GOT3 (cell line): Measurements from ENCODE around the gene CCDC28B.
"Not testable (repeated sequence)": the region's sequence is repeated elsewhere in the genome, so short reads cannot be mapped to it uniquely, and the experiment has no call there.

ENCODE experiments used
- DNase-seq: peaks from one replicate; lab custom pipeline; 2025; ENCODE audit warnings: mixed read lengths; lab: John Stamatoyannopoulos, UW

Gene CCDC28B

DNA sequence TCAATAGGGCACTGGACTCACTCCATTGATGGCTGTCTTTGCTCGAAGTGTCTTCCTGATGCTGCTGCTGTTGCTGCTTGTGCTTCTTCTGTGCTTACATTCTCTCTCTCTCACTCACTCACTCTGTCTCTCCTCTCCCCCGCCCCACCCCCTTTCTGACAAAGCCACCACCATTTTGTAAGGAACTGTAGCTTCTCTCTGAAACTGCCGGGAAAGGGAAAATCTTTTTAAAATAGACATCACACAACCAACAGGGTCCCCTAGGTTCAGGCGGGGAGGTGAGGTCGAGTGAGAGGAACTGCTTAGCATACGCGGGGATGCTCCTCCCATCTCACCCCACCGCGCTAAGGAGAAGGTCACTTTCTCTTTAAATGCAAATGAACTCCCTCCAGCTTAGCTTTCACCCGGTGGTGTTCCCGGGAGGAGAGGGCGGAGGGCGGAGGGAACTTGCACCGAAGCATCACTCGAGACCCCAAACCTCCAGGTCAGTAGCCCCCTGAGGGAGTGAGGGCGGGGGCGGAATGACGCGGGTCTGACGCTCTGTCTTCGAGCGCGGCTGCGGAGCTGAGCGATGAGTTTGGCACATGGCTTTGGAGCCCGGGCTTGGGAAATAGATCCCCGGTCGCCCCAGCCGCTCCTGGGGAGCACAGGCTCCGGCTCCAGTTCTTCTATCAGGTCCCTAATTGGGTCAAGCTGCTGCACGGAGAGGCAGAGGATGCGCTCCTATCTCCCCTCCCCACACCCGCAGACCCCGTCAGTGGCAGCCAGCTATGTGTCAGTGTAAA is at the start of gene CCDC28B:
CCDC28B (plus strand) TSS at position 370 of the 785 bp plus-strand sequence. CDS start 1,341 bp downstream, outside the sequence.
- DNase-seq = no peak

DNA sequence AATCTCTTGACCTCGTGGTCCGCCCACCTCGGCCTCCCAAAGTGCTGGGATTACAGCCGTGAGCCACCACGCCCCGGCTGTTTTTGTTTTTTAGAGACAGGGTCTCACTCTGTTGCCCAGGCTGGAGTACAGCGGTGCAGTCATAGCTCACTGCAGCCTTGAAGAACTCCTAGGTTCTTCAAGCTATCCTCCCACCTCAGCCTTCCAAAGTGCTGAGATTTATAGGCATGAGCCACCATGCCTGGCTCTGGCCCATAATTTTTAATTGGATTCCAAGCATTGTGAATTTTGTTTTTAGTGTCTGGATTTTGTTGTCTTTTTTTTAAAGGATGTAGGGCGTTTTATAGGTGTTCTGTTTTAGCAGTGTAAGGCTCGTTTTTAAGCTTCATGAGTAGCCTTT is 49.5 kb upstream of the CCDC28B start:
- no peak for DNase-seq

DNA sequence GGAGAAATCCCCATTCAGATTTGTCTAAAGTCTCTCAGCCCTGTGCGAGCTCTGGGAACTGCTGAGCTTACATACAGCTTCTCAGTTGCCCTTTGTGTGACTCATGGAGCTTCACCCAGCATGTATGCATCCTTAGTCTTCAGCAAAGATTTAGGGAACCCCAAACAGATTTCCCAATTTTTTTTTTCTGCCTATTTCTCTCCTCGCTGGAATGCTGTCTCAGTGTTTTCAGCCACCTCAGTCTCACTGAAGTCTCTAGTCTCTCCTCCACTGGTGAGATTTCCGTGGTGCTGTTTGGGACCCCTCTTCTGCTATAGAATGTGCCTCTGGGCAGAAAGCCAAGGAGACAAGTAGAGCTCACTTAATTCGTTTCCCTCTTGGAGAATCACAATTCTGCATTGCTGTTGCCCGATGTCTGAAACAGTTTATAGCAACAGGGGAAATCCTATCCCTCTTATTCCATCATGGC is 49.0 kb upstream of the CCDC28B start:
- DNase-seq = no peak

DNA sequence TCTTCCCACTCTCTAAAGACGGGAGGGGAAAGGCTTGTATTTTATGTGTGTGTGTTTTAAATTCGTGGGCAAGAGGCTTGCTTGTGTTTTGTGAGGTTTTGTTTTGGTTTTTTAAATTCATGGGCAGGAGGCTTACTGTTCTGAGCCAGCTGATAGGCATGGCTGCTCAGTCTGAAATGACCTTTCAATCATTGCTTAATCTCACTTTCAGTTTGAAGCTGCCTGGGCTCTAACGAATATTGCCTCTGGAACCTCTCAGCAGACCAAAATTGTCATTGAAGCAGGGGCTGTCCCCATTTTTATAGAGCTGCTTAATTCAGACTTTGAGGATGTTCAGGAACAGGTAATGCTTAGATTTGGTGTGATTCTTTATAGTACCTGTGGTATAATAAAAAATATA is 41.2 kb upstream of the CCDC28B start:
- no peak for DNase-seq

DNA sequence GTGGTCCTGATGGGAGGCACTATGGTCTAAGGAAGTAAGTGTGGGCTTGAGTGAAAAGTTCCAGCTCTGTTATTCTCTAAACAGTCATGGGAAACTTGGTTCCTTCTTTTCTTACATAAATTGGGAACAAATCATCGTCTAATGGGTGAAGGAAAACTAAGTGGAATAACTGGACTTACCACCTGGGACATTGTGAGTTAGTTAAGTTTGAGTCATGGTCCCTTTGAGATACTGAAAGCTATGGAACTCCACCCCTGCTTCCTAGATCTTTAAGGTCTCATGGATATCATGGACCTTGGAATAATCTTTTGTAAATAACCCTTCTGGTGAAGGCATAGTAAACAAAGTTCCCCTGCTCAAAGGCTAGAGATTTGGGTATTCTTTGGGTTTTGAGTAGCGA is 37.0 kb upstream of the CCDC28B start:
- no peak for DNase-seq

DNA sequence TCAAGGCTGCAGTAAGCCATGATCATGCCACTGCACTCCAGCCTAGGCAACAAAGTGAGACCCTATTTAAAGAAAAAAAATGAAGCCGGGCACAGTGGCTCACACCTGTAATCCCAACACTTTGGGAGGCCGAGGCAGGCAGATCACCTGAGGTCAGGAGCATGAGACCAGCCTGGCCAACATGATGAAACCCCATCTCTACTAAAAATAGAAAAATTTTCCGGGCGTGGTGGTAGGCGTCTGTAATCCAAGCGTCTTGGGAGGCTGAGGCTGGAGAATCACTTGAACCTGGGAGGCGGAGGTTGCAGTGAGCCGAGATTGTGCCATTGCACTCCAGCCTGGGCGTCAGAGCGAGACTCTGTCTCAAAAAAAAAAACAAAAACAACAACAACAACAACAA is 34.8 kb upstream of the CCDC28B start:
- not testable (repeated sequence) for DNase-seq

DNA sequence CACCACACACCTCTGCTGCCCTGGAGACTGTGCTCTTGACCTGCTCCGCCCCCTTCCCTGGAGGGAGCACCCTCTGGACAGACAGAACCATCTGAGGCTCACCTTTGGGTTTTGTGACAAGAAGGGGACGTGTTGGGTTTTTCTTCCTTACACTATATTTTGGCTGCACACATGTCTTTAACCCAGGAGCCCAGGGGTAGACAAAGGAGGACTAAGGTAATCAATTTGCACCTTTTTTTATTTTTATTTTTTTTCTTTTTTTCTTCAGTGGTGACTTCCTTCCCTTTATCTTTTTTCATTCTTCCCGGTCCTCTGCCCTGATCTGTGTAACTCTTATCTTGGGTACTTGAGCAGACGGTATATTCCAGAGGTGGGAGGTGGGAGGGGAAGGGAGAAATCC is 29.4 kb upstream of the CCDC28B start:
- no peak for DNase-seq

- no peak for DNase-seq
Observed at GRCh38 chr1:32172621-32173245, 27.7 kb upstream of the CCDC28B start.

GRCh38 chr1:32178380-32179192 is 21.8 kb upstream of the CCDC28B start:
- no peak for DNase-seq

GRCh38 chr1:32179193-32179442 is 21.3 kb upstream of the CCDC28B start:
- DNase-seq = no peak

DNA sequence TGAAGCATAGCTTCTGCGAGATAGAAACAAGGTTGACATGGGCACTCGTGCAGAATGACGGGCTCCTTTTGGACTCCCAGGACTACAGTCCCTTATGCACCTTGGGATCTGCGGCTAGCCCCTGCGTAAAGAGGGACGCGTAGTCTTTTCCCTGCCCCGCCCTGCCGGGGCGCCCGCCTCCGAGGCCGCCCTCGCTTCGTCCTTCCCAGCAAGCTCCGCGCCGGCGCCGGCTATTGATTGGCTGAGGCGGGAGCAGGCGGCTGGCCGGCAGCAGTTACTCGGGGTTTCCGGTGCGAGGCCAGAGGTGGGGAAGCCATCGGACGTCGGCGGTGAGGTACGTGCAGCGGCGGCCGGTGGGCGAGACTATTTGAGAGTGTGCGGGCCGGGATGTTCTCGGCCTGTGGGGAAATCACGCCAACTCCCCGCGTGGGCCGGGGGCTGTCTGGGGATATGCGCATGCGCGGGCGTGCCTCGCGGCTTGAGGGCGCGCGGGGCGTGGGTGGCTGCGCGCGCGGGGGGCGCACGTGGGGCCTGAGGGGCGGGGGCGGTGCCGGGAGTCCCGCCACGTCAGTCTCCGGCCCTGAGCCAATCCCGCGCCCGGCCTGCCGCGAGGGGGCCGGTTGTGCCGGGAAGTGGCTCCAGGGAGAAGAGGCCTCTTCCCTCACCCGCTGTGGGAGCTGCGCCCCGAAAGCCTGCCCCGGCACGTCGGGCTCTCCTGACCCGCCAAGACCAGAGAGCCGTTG is 20.8 kb upstream of the CCDC28B start, which contains the start of gene TXLNA:
TXLNA (plus strand) TSS at position 233 of the 743 bp plus-strand sequence. CDS start 671 bp downstream, outside the sequence.
- peak; percentile 94 for DNase-seq

DNA sequence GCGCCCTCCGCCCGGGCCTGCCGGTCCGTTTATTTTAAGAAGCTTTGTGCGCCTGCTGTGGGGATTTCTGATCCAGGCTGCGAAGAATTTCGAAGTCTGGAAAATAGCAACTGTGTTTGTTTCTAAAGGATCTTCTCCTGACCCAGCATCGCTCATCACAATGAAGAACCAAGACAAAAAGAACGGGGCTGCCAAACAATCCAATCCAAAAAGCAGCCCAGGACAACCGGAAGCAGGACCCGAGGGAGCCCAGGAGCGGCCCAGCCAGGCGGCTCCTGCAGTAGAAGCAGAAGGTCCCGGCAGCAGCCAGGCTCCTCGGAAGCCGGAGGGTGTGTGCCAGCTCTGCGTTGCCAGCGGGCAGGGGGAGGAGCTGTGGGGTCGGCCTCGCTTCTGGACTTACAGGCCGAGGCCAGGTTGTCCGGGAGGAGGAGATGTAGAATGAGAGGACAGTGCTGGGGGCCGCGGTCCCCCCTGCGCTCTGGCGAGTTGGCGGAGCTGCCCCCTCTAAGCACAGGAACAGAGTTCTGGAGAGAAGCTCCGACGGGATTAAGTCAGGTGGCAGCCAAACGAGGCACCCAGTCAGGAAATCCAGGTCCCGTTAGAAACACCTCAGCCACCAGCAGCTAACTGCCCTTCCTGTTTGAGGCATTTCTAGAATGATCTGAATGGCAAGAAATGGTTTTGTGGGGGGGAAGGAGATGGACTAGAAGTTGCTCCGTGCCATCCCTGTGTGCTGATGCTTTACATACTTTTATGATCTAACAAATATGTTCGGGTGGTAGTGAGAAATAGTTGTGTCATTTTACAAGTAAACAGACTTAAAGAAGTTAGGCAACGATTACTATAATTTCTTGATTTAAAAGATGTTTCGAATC is 20.0 kb upstream of the CCDC28B start:
- no peak for DNase-seq

DNA sequence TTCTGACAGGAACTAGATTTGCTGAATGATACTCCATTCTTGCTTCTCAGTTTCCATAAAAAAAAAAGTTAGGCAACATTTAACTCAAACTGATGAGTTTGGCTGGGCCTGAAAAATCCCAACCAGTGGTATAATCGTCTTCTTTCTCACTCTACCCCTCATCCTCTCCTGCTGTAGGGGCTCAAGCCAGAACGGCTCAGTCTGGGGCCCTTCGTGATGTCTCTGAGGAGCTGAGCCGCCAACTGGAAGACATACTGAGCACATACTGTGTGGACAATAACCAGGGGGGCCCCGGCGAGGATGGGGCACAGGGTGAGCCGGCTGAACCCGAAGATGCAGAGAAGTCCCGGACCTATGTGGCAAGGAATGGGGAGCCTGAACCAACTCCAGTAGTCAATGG is 19.3 kb upstream of the CCDC28B start:
- no peak for DNase-seq

GRCh38 chr1:32181563-32181962 is 18.8 kb upstream of the CCDC28B start:
- no peak for DNase-seq

DNA sequence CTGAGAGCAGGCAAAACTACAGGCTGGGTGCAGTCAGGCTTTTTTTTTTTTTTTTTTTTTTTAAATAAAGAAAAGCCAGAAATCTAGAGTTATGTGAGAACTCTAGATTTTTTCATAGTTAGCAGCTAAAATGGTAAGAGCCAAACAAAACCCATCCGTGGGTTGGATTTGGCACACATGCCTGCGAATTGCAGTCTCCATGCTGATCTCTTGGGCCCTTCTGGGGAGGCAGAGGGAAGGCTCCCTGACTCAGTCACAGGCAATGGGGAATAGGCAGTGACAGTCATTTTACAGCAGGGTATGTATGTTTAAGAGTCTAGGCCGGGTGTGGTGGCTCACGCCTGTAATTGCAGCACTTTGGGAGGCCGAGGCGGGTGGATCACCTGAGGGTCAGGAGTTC is 18.3 kb upstream of the CCDC28B start:
- no peak for DNase-seq

GRCh38 chr1:32184650-32185049 is 15.7 kb upstream of the CCDC28B start:
- DNase-seq = no peak

DNA sequence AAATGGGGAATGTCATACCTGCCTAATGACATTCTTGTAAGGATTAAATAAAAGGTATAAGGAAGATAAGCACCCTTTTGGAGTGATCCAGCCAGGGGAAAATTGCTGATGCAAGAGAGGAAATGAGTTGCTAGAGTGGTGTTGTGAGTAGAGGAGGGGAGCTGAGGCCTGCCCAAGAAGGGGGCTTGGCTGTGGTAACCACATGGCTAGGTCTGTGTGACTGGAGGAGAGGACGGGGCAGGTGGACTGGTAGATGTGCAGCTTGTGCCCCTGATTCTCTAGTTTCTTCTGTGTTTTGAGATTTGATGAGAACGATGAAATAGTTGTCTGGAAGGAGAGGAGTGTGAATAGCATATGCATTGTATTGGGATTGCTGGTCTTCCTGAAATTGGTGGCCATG is 14.3 kb upstream of the CCDC28B start:
- no peak for DNase-seq

DNA sequence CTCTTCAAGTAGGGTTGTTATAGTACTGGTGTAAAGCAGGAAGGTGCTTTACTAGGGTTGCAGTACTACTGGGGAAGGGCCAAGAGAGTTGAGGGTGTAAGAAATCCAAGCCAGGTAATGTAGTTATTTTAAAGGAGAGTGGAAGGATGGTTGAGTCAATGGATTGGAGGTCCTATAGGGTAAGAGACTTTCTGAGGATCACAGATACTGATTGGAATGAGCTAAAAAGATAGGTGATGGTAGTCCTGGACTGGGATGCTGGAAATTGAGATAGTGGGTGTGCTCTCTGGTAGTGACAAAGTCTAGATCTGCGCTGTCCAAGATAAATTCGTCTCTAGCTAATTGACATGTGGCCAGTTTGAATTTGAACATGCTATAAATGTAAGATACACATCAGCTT is 13.9 kb upstream of the CCDC28B start:
- no peak for DNase-seq

- no peak for DNase-seq
Observed at GRCh38 chr1:32187850-32188249, 12.5 kb upstream of the CCDC28B start.

DNA sequence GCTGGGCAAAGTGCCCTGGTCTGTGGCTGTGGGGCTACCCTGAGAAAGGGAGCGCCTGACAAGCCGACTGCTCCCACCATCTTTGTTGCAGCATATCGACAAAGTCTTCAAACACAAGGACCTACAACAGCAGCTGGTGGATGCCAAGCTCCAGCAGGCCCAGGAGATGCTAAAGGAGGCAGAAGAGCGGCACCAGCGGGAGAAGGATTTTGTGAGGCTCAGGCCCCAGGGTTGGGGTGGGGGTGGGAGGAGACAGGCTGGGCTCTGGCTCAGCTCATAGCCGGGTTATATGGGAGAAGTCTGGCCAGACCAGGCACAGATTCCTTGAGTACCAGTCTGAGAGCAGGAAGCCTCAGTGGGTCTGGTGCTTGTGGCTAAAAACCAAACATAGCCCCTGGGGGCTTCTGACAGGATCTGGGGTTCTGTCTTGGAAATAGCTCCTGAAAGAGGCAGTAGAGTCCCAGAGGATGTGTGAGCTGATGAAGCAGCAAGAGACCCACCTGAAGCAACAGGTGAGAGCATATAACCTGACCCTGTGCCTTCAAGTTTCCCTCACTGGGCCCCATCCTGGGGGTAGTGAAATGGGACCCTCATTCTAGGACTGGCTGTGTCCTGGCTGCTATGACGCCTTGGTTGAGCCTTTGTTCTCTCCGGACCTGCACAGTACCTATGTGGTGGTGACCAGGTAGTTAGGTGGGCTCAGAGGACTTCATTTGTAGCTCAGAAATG is 8.0 kb upstream of the CCDC28B start:
- no peak for DNase-seq
